ENCODE data around the gene B3GNT3. TPM values are rescaled to one million over a fixed set of nuclear protein-coding genes. Genes with fewer than 3 reads are reported as not detected.

B3GNT3 gene
- total RNA-seq (2022): 2.8 and 4.6 TPM in 2 replicates
- percentile 45 among the genes with signal in this experiment for Bru-seq, nascent RNA
- percentile 41 among the genes with signal in this experiment for BruChase-seq, experiment 1, labeled RNA remaining after a 2-hour chase
- percentile 44 among the genes with signal in this experiment for BruChase-seq, experiment 2, labeled RNA remaining after a 6-hour chase
- long read RNA-seq, transcript B3GNT3-201 (3 exons, 2,226 nt): major isoform, 5 of 5 reads
- long read RNA-seq, partial matches to known transcripts: 0 of 5 reads
- long read RNA-seq, other reads (novel, unspliced or antisense): 0 of 5 reads

GRCh38 chr19:17794731-17795494 lies at the start of gene B3GNT3:
Gene B3GNT3, plus strand, starts transcription at chr19:17795138. Its CDS starts 12,670 bp downstream, at chr19:17807808.
- intact Hi-C loops (cut with micrococcal nuclease; ENCODE audit: unreplicated experiment): no loop called here
- H3K4me3 Mint-ChIP-seq (ENCODE audit: unreplicated experiment): peak within 1 kb of the TSS; percentile 67
- H3K27ac Mint-ChIP-seq (ENCODE audit: unreplicated experiment): no peak within 1 kb of the TSS

GRCh38 chr19:17747205-17748098 lies 47.5 kb upstream of the B3GNT3 start:
- Histone ChIP-seq H3K4me1 (no peaks in the 10 kb centered on the region), H3K27me3 (replicated peaks; ENCODE audit: control insufficient read depth, insufficient read depth, low read length) (no peaks in the 10 kb centered on the region), H3K9me3 (no peaks in the 10 kb centered on the region), H3K36me3 (ENCODE audit: control insufficient read depth, insufficient read depth, low read length) (no peaks in the 10 kb centered on the region), H3K4me3 (ENCODE audit: low read depth, low read length) (peak overlapping the region; percentile 53)
- peak; percentile 93 to 94 for DNase-seq
- H3K4me1 Mint-ChIP-seq (ENCODE audit: low read depth, unreplicated experiment): no peaks in the 10 kb centered on the region
- peak overlapping the region; percentile 46 for H3K4me3 Mint-ChIP-seq (ENCODE audit: unreplicated experiment)
- POLR2A ChIA-PET: interaction anchor here (1.0 kb wide), 1 partner anchor 112 kb away, joined by 3 read pairs; the partner anchor contains the start of gene RPL18A
- H3K27me3 Mint-ChIP-seq (ENCODE audit: insufficient read depth, unreplicated experiment): no peaks in the 10 kb centered on the region
- no peaks in the 10 kb centered on the region for H3K9me3 Mint-ChIP-seq (ENCODE audit: unreplicated experiment)
- H3K36me3 Mint-ChIP-seq (ENCODE audit: insufficient read depth, unreplicated experiment): no peaks in the 10 kb centered on the region
- TF ChIP-seq CTCF (IDR thresholded peaks at IDR 0.05; ENCODE audit: insufficient read depth in 1 of 2, low read depth in 1 of 2, low read length in 1 of 2, severe bottlenecking in 1 of 2, unreplicated experiment in 1 of 2): no peak
- no TSS peak for BruUV-seq (replicated peaks)
- no peak overlapping the region for H3K27ac Mint-ChIP-seq (ENCODE audit: unreplicated experiment)
- intact Hi-C loops (cut with micrococcal nuclease; ENCODE audit: unreplicated experiment): no loop called here
- CTCF ChIA-PET: interaction anchor here (0.6 kb wide), 1 partner anchor 19 kb away, joined by 5 read pairs; no protein-coding TSS in a partner anchor

More at GRCh38 chr19:17794731-17795494, at the start of gene B3GNT3:
- ChIA-PET POLR2A (no interaction called here), CTCF (interaction anchor here (0.5 to 0.6 kb wide), 2 partner anchors 31 to 1192 kb away, joined by 3 read pairs; no protein-coding TSS in a partner anchor)
- peak; percentile 49 to 76 for DNase-seq
- BruUV-seq (replicated peaks): TSS peak; percentile 43
- peak within 1 kb of the TSS; percentile 51 for H3K4me3 ChIP-seq (ENCODE audit: low read depth, low read length)
- Mint-ChIP-seq H3K27me3 (ENCODE audit: insufficient read depth, unreplicated experiment) (peaks cover 2% of the 10 kb centered on the region), H3K4me1 (ENCODE audit: low read depth, unreplicated experiment) (no peaks in the 10 kb centered on the region), H3K36me3 (ENCODE audit: insufficient read depth, unreplicated experiment) (no peaks in the 10 kb centered on the region), H3K9me3 (ENCODE audit: unreplicated experiment) (no peaks in the 10 kb centered on the region)
- peaks cover 22% of the 10 kb centered on the region for H3K4me1 ChIP-seq
- no peaks in the 10 kb centered on the region for H3K27me3 ChIP-seq (replicated peaks; ENCODE audit: control insufficient read depth, insufficient read depth, low read length)
- no peaks in the 10 kb centered on the region for H3K36me3 ChIP-seq (ENCODE audit: control insufficient read depth, insufficient read depth, low read length)
- TF ChIP-seq CTCF (IDR thresholded peaks at IDR 0.05; ENCODE audit: insufficient read depth in 1 of 2, low read depth in 1 of 2, low read length in 1 of 2, severe bottlenecking in 1 of 2, unreplicated experiment in 1 of 2): no peak
- H3K9me3 ChIP-seq: no peaks in the 10 kb centered on the region; the same call in 1 of the 2 replicates

Data from Caco-2 (cell line).